Kidney (tissue), 14 donors: ENCODE data around the gene PPP1R14B. TPM values are rescaled to one million over a fixed set of nuclear protein-coding genes. Genes with fewer than 3 reads are reported as not detected.
A peak's percentile ranks its signal among the peaks of the same experiment; 100 is the strongest.

ENCODE experiments used
- DNase-seq, 5 donors: peaks; one replicate each; pipeline ENCODE4 v3.0.0-alpha.2; 2013 to 2020
- FAIRE-seq: peaks from 2 replicates; lab custom pipeline; 2012; peaks lifted over from hg19 to GRCh38; lab: Jason Lieb, UNC
- H3K27ac ChIP-seq, 2 donors: one replicate each; pipeline ENCODE4 v1.7.0; 2013; ENCODE audit warnings: low read depth in 2 of 2, low read length in 2 of 2, inconsistent platforms in 1 of 2
- H3K27me3 ChIP-seq: one replicate; pipeline ENCODE4 v1.7.1; 2013; ENCODE audit warnings: low read length, inconsistent platforms; ENCODE audit not compliant: control insufficient read depth, insufficient read depth
- H3K36me3 ChIP-seq, 3 donors: one replicate each; pipeline versions ENCODE4 v1.7.0 to v1.7.1; 2013; ENCODE audit warnings: low read length in 3 of 3, control low read depth in 1 of 3, inconsistent platforms in 1 of 3; ENCODE audit not compliant: insufficient read depth in 3 of 3, control insufficient read depth in 2 of 3
- H3K4me1 ChIP-seq, 3 donors: one replicate each; pipeline versions ENCODE4 v1.7.0 to v1.7.1; 2013; ENCODE audit warnings: low read length in 3 of 3, inconsistent platforms in 1 of 3, low read depth in 1 of 3; ENCODE audit not compliant: control insufficient read depth in 2 of 3, insufficient read depth in 2 of 3
- H3K4me3 ChIP-seq, 3 donors: one replicate each; pipeline versions ENCODE4 v1.7.0 to v1.8.1; 2013; ENCODE audit warnings: low read length in 3 of 3, control low read depth in 1 of 3, inconsistent platforms in 1 of 3
- H3K9ac ChIP-seq, 3 donors: one replicate each; pipeline versions ENCODE4 v1.7.0 to v1.7.1; 2013; ENCODE audit warnings: low read length in 3 of 3, control low read depth in 1 of 3, inconsistent platforms in 1 of 3
- H3K9me3 ChIP-seq, 3 donors: one replicate each; pipeline versions ENCODE4 v1.7.0 to v1.7.1; 2013; ENCODE audit warnings: low read length in 3 of 3, control low read depth in 1 of 3, inconsistent platforms in 1 of 3; ENCODE audit not compliant: control insufficient read depth in 2 of 3, insufficient read depth in 1 of 3
- CTCF ChIP-seq: IDR thresholded peaks from 3 replicates; pipeline ENCODE4 v1.5.1; 2012; ENCODE audit warnings: mild to moderate bottlenecking, moderate library complexity, borderline replicate concordance; ENCODE audit not compliant: insufficient read depth; ENCODE audit errors: extremely low read depth
- intact Hi-C: fragments of 100-400 bp; cut with DNase I; formaldehyde crosslinking; loops from one replicate; pipeline ENCODE4 v1.11.1; 2022
- polyA plus RNA-seq: library from polyadenylated mRNA; stranded (reverse); fragments of 350-450 nt; fragmentation: Illumina TruSeq; extraction: RNeasy Lipid Tissue Mini Kit (QIAGEN cat#74804); gene quantifications from one replicate; pipeline ENCODE4 v1.2.3, GENCODE V29; 2014; ENCODE audit warnings: low read depth, low replicate concordance; ENCODE audit not compliant: insufficient read depth
- total RNA-seq: library from RNA; stranded (reverse); fragmentation: NEBNext Ultra II Directional; extraction: Animal tissue kit (Norgen Biotek cat#: 25700); gene quantifications from one replicate; pipeline ENCODE4 v1.2.1, GENCODE V29; 2021
- donor health status: control.
- donor health status: control.
- donor health status: control.
- donor health status: control.
- donor health status: control.
- donor health status: DM: yes; HTN: yes; CAD: no.
- donor health status: Normal renal cell carcinoma (clear cell type).

Gene PPP1R14B
- total and polyA plus RNA-seq, 2 donors from 2014 or later = 86.5 to 145 TPM

- Histone ChIP-seq H3K36me3 (no peaks in the 10 kb centered on the region), H3K9ac (no peak overlapping the region), H3K4me3 (no peak overlapping the region), H3K27ac (no peak overlapping the region), H3K9me3 (no peaks in the 10 kb centered on the region), H3K27me3 (no peaks in the 10 kb centered on the region), H3K4me1 (peaks cover 0 to 22% (median 10%) of the 10 kb centered on the region in 3 donors)
- DNase-seq = no peak
- FAIRE-seq = no peak
- no peak for TF ChIP-seq CTCF
- intact Hi-C loops = no loop called here
Measured at GRCh38 chr11:64222651-64223000, 24.1 kb downstream of the PPP1R14B start.

- H3K27ac ChIP-seq = no peak overlapping the region
- intact Hi-C loops = no loop called here
- H3K9ac ChIP-seq = no peak overlapping the region
- no peaks in the 10 kb centered on the region for H3K36me3 ChIP-seq
- DNase-seq = peak in 1 of 5 donors; percentile 48
- H3K4me3 ChIP-seq = no peak overlapping the region
- no peak for FAIRE-seq
- no peaks in the 10 kb centered on the region for H3K27me3 ChIP-seq
- H3K4me1 ChIP-seq = peaks cover 0 to 9% (median 0%) of the 10 kb centered on the region in 3 donors
- no peak for TF ChIP-seq CTCF
- H3K9me3 ChIP-seq = no peaks in the 10 kb centered on the region
Measured at GRCh38 chr11:64220798-64221197, 25.9 kb downstream of the PPP1R14B start.

- H3K27me3 ChIP-seq = no peaks in the 10 kb centered on the region
- H3K27ac ChIP-seq = no peak overlapping the region
- FAIRE-seq (no peak), DNase-seq (peak in 1 of 5 donors; percentile 72)
- intact Hi-C loops = no loop called here
- no peak for TF ChIP-seq CTCF
- no peaks in the 10 kb centered on the region for H3K9me3 ChIP-seq
- no peak overlapping the region for H3K4me3 ChIP-seq
- no peaks in the 10 kb centered on the region for H3K36me3 ChIP-seq
- H3K9ac ChIP-seq = no peak overlapping the region
- peaks cover 0 to 7% (median 0%) of the 10 kb centered on the region in 3 donors for H3K4me1 ChIP-seq
Measured at GRCh38 chr11:64220271-64220670, 26.5 kb downstream of the PPP1R14B start.

- FAIRE-seq = no peak
- H3K9ac ChIP-seq = no peak overlapping the region
- TF ChIP-seq CTCF = no peak
- peak in 1 of 5 donors; percentile 34 for DNase-seq
- intact Hi-C loops = no loop called here
- no peak overlapping the region for H3K27ac ChIP-seq
- no peaks in the 10 kb centered on the region for H3K27me3 ChIP-seq
- H3K9me3 ChIP-seq = no peaks in the 10 kb centered on the region
- H3K4me3 ChIP-seq = no peak overlapping the region
- no peaks in the 10 kb centered on the region for H3K36me3 ChIP-seq
- peaks cover 0 to 1% (median 0%) of the 10 kb centered on the region in 3 donors for H3K4me1 ChIP-seq
Measured at GRCh38 chr11:64219755-64220154, 27.0 kb downstream of the PPP1R14B start.
